ENCODE results near the gene UBE2Q1. TPM values are rescaled to one million over a fixed set of nuclear protein-coding genes. Genes with fewer than 3 reads are reported as not detected.

UBE2Q1 gene
- total RNA-seq, 1 donor from 2014 or later = 93.3 TPM

DNA sequence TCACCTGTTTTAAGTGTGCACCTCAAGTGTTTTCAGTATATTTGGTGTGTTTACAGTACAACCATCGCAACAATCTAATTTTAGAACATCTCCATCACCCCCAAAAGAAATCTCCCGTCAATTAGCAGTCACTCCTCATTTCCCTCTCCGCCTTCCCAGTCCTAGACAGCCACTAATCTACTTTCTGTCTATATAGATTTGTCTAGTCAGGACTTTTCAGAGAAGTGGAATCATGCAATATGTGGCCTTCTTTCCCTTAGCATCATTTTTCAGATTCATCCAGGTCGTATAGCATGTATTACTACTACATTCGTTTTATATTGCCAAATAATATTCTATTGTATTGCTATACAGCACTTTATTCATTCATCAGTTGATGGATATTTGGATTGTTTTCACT lies 54.6 kb downstream of the UBE2Q1 start:
- H3K4me3 Mint-ChIP-seq = no peak overlapping the region
- peaks cover 73% of the 10 kb centered on the region for H3K27me3 Mint-ChIP-seq (ENCODE audit: insufficient read depth)
- peaks cover 4% of the 10 kb centered on the region for H3K4me1 Mint-ChIP-seq (ENCODE audit: low read depth)
- intact Hi-C loops (cut with micrococcal nuclease) = no loop called here
- no peak for DNase-seq (ENCODE audit: low spot score)
- H3K27ac Mint-ChIP-seq = no peak overlapping the region
- no peaks in the 10 kb centered on the region for H3K9me3 Mint-ChIP-seq
- H3K36me3 Mint-ChIP-seq (ENCODE audit: low read depth) = no peaks in the 10 kb centered on the region

DNA sequence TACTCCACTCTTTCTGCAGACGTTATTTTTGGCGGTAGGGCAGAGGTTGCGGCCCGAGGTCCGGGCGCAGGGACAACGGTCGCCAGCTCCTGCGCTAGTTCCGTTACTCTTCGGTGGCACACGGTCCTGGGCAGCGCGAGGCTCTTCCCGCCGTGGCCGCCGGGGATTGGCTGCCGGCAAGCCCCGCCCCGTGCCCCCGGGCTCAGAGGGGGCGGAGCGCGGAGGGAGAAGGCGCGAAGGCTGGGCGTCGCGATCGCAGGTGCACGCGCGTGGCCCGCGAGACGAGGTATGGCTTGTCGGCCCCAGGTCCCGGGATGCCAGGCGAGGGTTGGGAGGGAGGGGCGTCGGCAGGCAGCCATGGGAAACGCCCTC lies 55.7 kb downstream of the UBE2Q1 start:
- Mint-ChIP-seq H3K4me3 (no peak overlapping the region), H3K36me3 (ENCODE audit: low read depth) (no peaks in the 10 kb centered on the region), H3K9me3 (no peaks in the 10 kb centered on the region), H3K27me3 (ENCODE audit: insufficient read depth) (peaks cover 69% of the 10 kb centered on the region), H3K4me1 (ENCODE audit: low read depth) (peaks cover 8% of the 10 kb centered on the region), H3K27ac (no peak overlapping the region)
- DNase-seq (ENCODE audit: low spot score) = no peak
- intact Hi-C loops (cut with micrococcal nuclease) = no loop called here

DNA sequence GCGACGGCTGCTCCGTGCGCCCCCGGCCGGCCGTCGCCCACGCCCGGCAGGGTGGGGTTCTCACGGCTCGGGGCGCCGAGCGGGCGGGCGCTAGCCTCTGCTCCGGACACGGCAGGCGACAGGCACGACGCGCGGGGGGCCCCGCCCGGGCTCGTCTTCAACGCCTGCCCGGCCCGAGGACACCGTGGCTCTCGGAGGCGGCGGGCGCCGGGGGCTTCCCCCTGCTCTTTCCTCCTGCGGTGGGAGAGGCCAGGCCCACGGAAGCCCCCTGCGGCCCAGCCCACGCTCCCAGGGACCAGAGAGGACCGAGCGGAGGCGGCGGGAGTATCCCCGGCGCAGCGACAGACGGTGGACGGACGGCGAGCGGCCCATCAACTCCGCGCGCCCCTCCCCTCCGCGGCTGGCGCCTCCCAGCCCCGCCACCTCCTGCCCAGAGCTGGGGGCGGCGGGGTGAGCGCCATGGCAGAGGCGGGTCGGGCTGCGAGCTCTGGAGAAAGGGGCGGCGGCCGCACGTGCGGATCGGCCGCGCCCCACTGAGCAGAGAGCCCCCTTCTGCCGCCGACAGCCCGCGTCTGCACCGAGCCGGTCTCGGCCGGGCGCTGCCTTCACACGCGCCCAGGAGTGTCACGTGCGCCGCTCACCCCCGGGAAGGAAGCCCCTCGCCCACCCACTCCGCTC lies 56.3 kb downstream of the UBE2Q1 start, which contains the start of the genes SHE and TDRD10:
TSS of gene SHE (minus strand) at position 347 of the 678 bp plus-strand sequence. CDS start 386 bp downstream, outside the sequence.
TSS of gene TDRD10 (plus strand) at position 154 of the 678 bp plus-strand sequence. CDS start 4,685 bp downstream, outside the sequence.
- Mint-ChIP-seq H3K27me3 (ENCODE audit: insufficient read depth) (peaks cover 67% of the 10 kb centered on the region), H3K36me3 (ENCODE audit: low read depth) (no peaks in the 10 kb centered on the region), H3K27ac (no peak within 1 kb of the TSS), H3K4me3 (no peak within 1 kb of the TSS), H3K9me3 (no peaks in the 10 kb centered on the region), H3K4me1 (ENCODE audit: low read depth) (peaks cover 8% of the 10 kb centered on the region)
- no peak for DNase-seq (ENCODE audit: low spot score)
- intact Hi-C loops (cut with micrococcal nuclease) = no loop called here

DNA sequence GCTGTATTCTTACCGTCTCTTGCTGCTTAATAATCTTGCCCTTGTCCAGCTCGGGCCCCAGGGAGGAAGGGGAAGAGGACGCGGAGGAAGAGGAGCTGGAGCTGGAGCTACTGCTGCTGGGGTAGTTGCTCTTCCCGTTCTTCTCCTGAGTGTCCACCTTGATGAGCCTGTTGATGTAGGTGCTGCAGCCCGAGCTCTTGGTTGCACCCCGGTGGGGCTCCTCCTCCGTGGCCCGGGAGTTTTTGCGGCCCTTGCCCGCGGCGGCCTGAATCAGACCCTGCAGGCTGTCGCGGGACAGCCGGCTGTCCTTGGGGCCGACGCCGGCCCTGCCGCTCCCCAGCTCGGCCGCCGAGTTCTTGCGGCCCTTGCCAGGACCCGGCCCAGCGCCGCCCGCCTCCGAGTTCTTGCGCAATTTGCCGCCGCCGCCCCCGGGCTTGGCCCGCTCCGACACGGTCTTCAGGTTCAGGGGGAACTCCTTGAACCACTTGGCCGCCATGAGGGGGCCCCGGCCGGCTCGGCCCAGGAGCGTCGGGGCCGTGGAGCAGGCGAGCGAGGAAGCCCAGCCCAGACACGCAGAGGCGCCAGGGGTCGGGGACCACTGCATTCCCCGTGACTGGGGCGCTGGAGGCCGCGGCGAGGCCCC lies 56.9 kb downstream of the UBE2Q1 start:
- no peak for DNase-seq (ENCODE audit: low spot score)
- no peaks in the 10 kb centered on the region for H3K9me3 Mint-ChIP-seq
- no peak overlapping the region for H3K27ac Mint-ChIP-seq
- intact Hi-C loops (cut with micrococcal nuclease) = no loop called here
- no peak overlapping the region for H3K4me3 Mint-ChIP-seq
- peaks cover 69% of the 10 kb centered on the region for H3K27me3 Mint-ChIP-seq (ENCODE audit: insufficient read depth)
- peaks cover 14% of the 10 kb centered on the region for H3K4me1 Mint-ChIP-seq (ENCODE audit: low read depth)
- H3K36me3 Mint-ChIP-seq (ENCODE audit: low read depth) = no peaks in the 10 kb centered on the region

DNA sequence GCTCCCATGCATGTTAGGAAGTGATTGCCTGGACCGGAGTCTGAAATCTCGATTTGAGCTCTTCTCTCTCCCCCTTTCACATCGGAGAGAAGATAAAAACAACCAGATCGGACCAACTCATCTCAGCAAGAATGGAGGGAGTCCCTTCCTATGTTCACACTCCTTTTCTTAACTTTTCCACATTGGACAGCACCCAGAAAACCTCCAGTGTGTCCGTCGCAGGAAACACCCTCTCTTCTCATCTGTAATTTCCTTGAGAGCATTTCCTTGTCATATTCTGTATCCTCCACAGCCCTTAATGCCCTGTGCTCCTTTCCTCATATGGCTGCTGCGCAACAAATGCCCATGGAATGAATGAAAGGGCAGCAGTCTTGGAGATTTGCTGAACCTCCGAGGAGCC lies 57.9 kb downstream of the UBE2Q1 start:
- H3K27ac Mint-ChIP-seq = no peak overlapping the region
- no peak overlapping the region for H3K4me3 Mint-ChIP-seq
- no peak for DNase-seq (ENCODE audit: low spot score)
- H3K4me1 Mint-ChIP-seq (ENCODE audit: low read depth) = peaks cover 14% of the 10 kb centered on the region
- no peaks in the 10 kb centered on the region for H3K36me3 Mint-ChIP-seq (ENCODE audit: low read depth)
- H3K27me3 Mint-ChIP-seq (ENCODE audit: insufficient read depth) = peaks cover 61% of the 10 kb centered on the region
- intact Hi-C loops (cut with micrococcal nuclease) = no loop called here
- H3K9me3 Mint-ChIP-seq = no peaks in the 10 kb centered on the region

DNA sequence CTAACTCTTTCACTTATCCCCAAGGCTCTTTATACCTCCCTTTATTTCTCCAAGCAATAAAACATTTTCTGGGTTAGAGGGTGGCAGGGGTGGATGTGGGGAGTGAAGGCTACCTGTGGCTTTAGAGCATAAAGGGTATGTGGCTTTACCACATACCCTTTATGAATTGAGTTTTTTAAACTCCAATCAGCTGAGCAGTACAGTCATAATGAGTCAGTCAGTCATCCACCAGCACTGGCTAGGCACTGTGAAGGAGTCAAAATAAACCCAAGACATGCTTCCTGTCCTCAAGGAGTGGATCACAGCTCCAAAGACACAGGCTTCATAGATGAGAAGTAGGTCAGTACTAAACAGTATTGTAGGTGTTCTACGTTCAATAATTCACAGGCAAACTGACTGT lies 59.0 kb downstream of the UBE2Q1 start:
- Mint-ChIP-seq H3K4me3 (no peak overlapping the region), H3K4me1 (ENCODE audit: low read depth) (peaks cover 14% of the 10 kb centered on the region), H3K27ac (no peak overlapping the region), H3K9me3 (no peaks in the 10 kb centered on the region), H3K36me3 (ENCODE audit: low read depth) (no peaks in the 10 kb centered on the region), H3K27me3 (ENCODE audit: insufficient read depth) (peaks cover 52% of the 10 kb centered on the region)
- no peak for DNase-seq (ENCODE audit: low spot score)
- intact Hi-C loops (cut with micrococcal nuclease) = no loop called here

Other genes with a start within 250 kb of the UBE2Q1 start
- gene AQP10, start 237.6 kb downstream of the UBE2Q1 start, total RNA-seq = not detected in 2 replicates
- gene ATP8B2, start 233.1 kb downstream of the UBE2Q1 start, total RNA-seq = 50.1 and 54.9 TPM in 2 replicates
- gene IL6R, start 153.3 kb downstream of the UBE2Q1 start, total RNA-seq = 4.9 and 5.0 TPM in 2 replicates
- not detected in 2 replicates for gene TDRD10, start 56.4 kb downstream of the UBE2Q1 start, total RNA-seq
- not detected in 2 replicates for gene SHE, start 56.2 kb downstream of the UBE2Q1 start, total RNA-seq
- gene CHRNB2, start 9.1 kb upstream of the UBE2Q1 start, total RNA-seq = not detected in 2 replicates
- gene ADAR, start 49.5 kb upstream of the UBE2Q1 start, total RNA-seq = 299 and 301 TPM in 2 replicates